H1 (cell line): ENCODE data around the gene BGN. TPM values are rescaled to one million over a fixed set of nuclear protein-coding genes. Genes with fewer than 3 reads are reported as not detected.

ENCODE experiments used
- MAX ChIP-seq: IDR thresholded peaks from 2 replicates; pipeline ENCODE4 v1.6.1; 2012; ENCODE audit warnings: inconsistent platforms
- polyA plus RNA-seq, 7 experiments: library from polyadenylated mRNA; depleted of rRNA in 3 of 7; stranded (reverse) in 5 of 7; unstranded in 2 of 7; fragments of >200 nt in 5 of 7; fragments of 200-250 nt in 2 of 7; gene quantifications; 1 replicate in 5 of 7; 2 replicates in 1 of 7; 4 replicates in 1 of 7; pipeline versions ENCODE4 v1.2.1 to v1.2.3, GENCODE V29; 2011 to 2013; ENCODE audit warnings: missing spikeins in 2 of 7, mixed read lengths in 2 of 7
- total RNA-seq: library from RNA; stranded (reverse); fragmentation: NEBNext Ultra II Directional; extraction: Animal tissue kit (Norgen Biotek cat#: 25700); gene quantifications from 2 replicates; pipeline ENCODE4 v1.2.1, GENCODE V29; 2021

The BGN gene
- total and polyA plus RNA-seq, 2 of the 8 experiments (the other 6 are each of a cell fraction or from before 2014, with no cell fraction given), result 1.8 to 2.4 TPM

DNA sequence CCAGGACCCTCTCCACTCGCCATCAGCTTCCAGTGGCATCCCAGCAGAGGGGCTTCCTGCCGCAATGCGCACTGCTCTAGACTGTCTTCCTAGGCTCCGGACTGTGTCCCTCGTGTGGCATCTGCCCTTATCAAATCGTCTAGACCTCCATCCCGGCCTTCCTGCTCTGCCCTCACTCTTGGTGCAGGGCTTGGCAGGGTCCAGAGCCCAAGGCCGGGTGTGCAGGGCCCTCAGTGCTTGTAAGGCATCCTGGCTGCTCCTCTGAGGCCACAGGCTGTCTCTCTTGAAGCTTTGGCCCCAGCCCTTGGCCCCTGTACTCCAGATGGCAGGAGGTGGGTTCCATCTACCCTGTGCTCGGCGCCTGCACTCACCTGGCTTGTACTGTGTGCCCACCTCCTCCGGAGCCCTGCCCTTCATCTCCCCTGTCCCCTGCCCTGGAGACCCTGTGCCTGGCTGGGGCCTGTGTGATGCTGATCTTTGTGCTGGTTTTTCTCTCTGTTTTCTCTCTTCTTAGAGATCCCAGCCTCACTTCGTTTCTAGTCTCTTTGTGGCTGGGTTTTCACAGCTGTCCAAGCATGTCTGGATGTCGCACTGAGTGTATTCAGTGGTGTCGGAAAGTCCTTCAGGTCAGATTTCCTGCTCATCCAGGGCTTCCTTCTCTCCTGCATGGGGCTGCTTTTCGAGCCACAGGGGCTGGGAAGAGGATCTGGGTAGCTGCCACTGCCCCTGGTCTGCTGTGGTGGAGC is 45.2 kb upstream of the BGN start (continued):
- TF ChIP-seq MAX, result no peak
